Stimulated activated naive B cell treated with anti-CD40 and anti-IgM and Interleukin-4, amounts not matched to agents 10 μg/mL and 1 μg/mL and 100 μg/mL, for 72 hours (primary cell): Measurements from ENCODE around the gene MYOF.
A peak's percentile ranks its signal among the peaks of the same experiment; 100 is the strongest.
"Not testable (repeated sequence)": the region's sequence is repeated elsewhere in the genome, so short reads cannot be mapped to it uniquely, and the experiment has no call there.

ENCODE experiments used
- ATAC-seq, 2 donors: fragments of 150-1000 bp; cut with Tn5 transposase; replicated peaks; 2 replicates each; pipeline ENCODE4 v1.10.0; 2021; ENCODE audit warnings: moderate library complexity in 1 of 2
- DNase-seq: peaks from one replicate; pipeline ENCODE4 v3.0.0; 2021
- H3K27ac Mint-ChIP-seq: one replicate; pipeline ENCODE4 v1.8.0; 2022; ENCODE audit warnings: mild to moderate bottlenecking, mixed read lengths
- H3K27me3 Mint-ChIP-seq, 2 donors: one replicate each; pipeline ENCODE4 v1.8.0; 2022; ENCODE audit warnings: mixed read lengths in 2 of 2
- H3K36me3 Mint-ChIP-seq, 2 donors: one replicate each; pipeline ENCODE4 v1.8.0; 2022; ENCODE audit warnings: mixed read lengths in 2 of 2, mild to moderate bottlenecking in 1 of 2
- H3K4me1 Mint-ChIP-seq, 2 donors: one replicate each; pipeline ENCODE4 v1.8.0; 2022; ENCODE audit warnings: mixed read lengths in 2 of 2, mild to moderate bottlenecking in 1 of 2
- H3K4me3 Mint-ChIP-seq, 2 donors: one replicate each; pipeline ENCODE4 v1.8.0; 2022; ENCODE audit warnings: mild to moderate bottlenecking in 2 of 2, mixed read lengths in 2 of 2, moderate library complexity in 1 of 2
- H3K9me3 Mint-ChIP-seq, 2 donors: one replicate each; pipeline ENCODE4 v1.8.0; 2022; ENCODE audit warnings: mixed read lengths in 2 of 2, mild to moderate bottlenecking in 1 of 2

Gene MYOF

DNA sequence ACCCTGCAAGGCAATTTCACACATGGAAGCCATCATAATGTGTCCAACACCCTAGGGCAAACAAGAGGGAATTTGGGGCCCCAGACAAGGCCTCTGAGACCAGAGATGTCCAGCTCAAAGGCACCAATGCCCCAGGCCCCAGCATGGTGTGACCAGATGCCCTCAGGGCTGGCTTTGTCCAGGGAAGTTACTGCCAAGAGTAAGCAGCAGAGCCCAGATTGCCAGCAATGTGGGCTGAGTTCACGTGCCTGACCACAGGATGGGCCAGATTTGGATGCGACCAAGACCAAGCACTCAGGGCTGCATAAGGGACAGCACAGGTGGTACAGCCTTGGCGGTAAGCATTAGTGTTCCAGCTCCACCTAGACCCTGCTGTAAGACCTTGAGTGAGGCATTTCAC lies 12.7 kb downstream of the MYOF start:
- no peak for DNase-seq
- H3K27me3 Mint-ChIP-seq: no peaks in the 10 kb centered on the region
- no peak overlapping the region for H3K4me3 Mint-ChIP-seq
- no peaks in the 10 kb centered on the region for H3K9me3 Mint-ChIP-seq
- no peaks in the 10 kb centered on the region for H3K36me3 Mint-ChIP-seq
- H3K4me1 Mint-ChIP-seq: no peaks in the 10 kb centered on the region
- no peak overlapping the region for H3K27ac Mint-ChIP-seq
- ATAC-seq: no peak

DNA sequence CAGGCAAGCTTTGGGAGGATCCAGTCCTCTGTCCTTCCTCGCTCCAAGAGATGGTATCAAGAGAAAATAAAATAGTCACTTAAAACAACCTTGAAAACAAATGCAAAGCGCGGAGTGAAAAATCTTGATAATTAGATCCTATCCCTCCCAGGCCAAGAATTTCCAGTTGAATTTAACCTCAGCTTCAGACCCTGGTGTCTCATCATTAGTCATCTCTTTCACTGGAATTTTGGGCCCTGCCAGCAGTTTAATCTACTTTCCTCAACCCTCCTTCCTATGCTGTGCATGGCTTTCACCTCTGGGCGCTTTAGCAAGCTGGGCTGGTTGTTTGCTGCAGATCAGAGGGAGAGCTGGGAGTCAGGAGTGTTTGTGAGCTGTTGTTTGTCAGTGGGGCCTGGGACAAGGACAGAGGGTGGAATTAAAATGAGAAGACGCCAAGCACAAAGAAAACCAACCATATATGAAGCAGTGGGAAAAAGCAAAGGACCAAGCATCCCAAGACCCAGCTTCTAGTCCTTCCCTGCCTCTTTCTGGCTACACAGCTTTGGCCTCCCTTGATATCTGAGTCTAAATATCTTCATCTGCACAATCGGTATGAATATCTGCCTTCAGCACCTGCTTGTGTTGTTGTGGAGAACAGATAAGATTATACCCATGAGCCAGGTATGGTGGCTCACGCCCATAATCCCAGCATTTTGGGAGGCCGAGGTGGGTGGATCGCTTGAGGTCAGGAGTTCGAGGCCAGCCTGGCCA lies 13.5 kb downstream of the MYOF start:
- no peak for ATAC-seq

DNA sequence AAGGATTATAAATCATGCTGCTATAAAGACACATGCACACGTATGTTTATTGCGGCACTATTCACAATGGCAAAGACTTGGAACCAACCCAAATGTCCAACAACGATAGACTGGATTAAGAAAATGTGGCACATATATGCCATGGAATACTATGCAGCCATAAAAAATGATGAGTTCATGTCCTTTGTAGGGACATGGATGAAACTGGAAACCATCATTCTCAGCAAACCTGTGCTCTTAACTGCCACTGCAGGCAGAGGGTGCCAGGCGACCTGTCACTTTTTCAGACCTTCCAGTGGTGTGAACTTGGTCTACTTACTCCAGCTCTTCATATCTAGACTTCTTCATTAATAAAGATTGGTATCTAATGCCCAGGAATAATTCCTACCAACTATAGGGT lies 14.5 kb downstream of the MYOF start:
- ATAC-seq, H3K9me3 Mint-ChIP-seq, H3K27me3 Mint-ChIP-seq, H3K36me3 Mint-ChIP-seq, H3K4me3 Mint-ChIP-seq, H3K27ac Mint-ChIP-seq, DNase-seq, H3K4me1 Mint-ChIP-seq: not testable (repeated sequence)

More for the DNA sequence above, 13.5 kb downstream of the MYOF start:
- Mint-ChIP-seq H3K9me3 (no peaks in the 10 kb centered on the region), H3K4me1 (no peaks in the 10 kb centered on the region), H3K27ac (peak overlapping the region; percentile 68), H3K4me3 (no peak overlapping the region), H3K36me3 (no peaks in the 10 kb centered on the region), H3K27me3 (no peaks in the 10 kb centered on the region)
- no peak for DNase-seq

DNA sequence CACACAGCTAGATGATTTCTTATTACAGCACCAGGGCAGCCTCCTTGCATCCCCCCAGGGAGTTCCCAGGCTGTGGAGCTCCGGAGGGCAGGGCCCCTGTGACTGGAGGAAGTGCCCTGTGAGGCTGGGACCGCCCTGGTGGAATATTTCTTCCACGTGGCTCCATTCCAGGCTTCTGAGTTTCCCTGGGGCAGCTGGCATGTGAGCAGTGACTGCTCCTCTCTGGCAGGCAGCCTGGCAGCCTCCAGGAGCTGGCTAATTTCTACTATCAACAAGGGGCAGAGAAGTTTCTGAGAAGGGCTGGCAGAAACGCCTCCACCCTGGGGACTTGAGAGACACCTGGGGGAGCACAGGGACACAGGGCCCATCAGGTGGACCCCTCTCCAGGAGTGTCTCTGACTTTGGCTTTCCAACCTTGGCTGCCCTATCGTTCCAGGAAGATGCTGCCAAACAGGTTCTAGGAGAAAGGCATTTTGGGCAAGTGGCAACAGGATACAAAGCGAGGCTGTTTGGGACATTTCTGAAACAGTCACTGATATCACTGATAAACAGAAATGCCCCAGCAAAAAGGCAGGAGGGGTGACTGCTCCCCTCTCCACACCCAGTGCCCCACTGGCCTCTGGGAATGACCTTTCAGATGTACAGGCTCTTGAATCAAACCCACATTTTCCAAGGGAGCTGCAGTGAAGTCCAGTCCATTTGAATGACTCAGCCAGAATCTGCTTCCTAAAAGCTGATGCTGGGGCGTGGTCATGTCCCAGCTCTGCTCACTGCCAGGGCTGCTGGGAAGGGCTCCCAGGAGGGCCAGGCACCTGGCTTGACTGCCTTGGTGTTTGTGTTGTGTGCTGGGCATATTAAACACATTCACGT lies 16.1 kb downstream of the MYOF start:
- Mint-ChIP-seq H3K4me1 (peaks cover 9 to 22% of the 10 kb centered on the region in 2 donors), H3K9me3 (peaks cover 0 to 1% of the 10 kb centered on the region in 2 donors), H3K4me3 (no peak overlapping the region), H3K27me3 (no peaks in the 10 kb centered on the region), H3K27ac (no peak overlapping the region), H3K36me3 (no peaks in the 10 kb centered on the region)
- no peak for ATAC-seq
- DNase-seq: no peak

DNA sequence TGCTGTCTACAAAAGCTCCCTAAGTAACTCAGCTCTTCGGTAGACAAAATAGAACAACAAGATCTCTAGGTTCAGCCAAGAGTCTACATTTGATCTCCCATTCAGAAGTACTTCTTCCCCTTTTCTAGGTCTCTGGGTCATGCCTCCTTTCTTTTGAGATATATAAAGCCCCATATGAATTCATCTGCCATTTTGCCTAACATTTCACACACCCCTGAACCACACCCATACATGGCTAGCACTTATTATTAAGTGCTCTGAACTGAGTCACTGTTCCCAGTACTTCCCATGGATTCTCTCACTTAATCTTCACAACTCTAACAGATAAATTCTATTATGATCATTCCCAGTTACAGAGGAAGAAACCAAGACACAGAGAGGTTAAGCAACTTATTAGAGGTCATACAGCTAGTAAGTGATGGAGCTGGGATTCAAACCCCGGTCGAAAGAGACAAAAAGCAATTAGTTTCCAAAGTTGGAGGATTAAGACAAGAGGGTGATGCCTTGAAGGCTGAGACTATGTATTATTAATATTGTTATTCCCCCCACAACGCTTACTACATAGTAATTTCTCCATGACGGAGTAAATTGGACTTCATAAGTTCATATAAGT lies 17.3 kb downstream of the MYOF start:
- Mint-ChIP-seq H3K27ac (no peak overlapping the region), H3K4me1 (peaks cover 9 to 23% of the 10 kb centered on the region in 2 donors), H3K4me3 (no peak overlapping the region), H3K36me3 (no peaks in the 10 kb centered on the region), H3K9me3 (peaks cover 0 to 1% of the 10 kb centered on the region in 2 donors), H3K27me3 (peaks cover 3% of the 10 kb centered on the region in 2 donors)
- DNase-seq (no peak), ATAC-seq (no peak)

DNA sequence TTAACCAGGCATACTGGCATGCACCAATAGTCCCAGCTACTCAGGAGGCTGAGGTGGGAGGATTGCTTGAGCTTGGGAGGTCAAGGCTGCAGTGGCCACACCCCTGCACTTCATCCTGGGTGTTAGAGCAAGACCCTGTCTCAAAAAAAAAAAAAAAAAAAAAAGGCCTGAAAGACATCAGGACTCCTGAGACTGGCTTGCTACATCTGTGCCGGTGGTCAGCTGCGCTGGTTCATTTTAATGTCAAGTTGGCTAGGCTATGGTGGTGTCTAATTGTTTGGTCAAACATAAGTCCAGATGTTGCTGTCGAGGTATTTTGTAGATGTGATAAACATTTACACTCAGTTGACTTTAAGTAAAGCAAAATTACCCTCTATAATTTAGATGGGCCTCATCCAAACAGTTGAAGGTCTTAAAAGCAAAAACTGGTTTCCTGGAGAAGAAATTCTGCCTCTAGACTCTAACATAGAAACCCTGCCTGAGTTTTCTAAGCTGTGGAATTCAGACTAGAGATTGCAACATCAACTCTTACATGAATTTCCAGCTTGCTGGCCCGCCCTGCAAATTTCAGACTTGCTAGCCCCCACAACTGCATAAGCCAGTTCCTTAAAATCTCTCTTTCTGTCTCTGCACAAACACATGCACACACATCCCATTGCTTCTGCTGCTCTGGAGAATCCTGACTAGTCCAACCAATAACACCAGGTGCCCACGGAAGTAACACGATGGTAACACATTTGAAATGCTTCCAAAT lies 18.2 kb downstream of the MYOF start:
- no peak for ATAC-seq
- Mint-ChIP-seq H3K36me3 (peaks cover 0 to 1% of the 10 kb centered on the region in 2 donors), H3K4me3 (no peak overlapping the region), H3K27ac (no peak overlapping the region), H3K9me3 (peaks cover 0 to 1% of the 10 kb centered on the region in 2 donors), H3K27me3 (peaks cover 5 to 6% of the 10 kb centered on the region in 2 donors), H3K4me1 (peaks cover 11 to 23% of the 10 kb centered on the region in 2 donors)
- no peak for DNase-seq

DNA sequence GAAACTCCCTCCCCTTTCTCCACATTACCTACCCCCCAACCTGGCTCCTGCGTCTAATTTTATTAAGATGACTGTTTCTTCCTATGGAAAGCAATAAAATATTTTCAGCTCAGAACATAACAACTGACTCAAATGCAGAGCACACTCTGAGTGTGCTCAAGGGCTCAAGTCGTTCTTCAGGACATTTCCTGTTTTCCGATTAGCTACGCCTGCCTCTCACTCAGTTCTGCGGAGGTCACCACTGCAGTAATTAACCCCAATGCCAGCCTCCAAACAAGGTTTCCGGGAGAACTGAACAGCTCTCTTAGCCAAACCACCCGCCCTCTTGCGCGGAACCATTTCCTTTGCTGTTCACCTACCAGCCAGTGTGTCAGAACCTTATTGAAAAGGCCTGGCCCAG lies 19.3 kb downstream of the MYOF start:
- peaks cover 14 to 23% of the 10 kb centered on the region in 2 donors for H3K4me1 Mint-ChIP-seq
- H3K9me3 Mint-ChIP-seq: peaks cover 0 to 1% of the 10 kb centered on the region in 2 donors
- no peak overlapping the region for H3K27ac Mint-ChIP-seq
- ATAC-seq: peak; percentile 85
- H3K36me3 Mint-ChIP-seq: peaks cover 0 to 1% of the 10 kb centered on the region in 2 donors
- DNase-seq: peak; percentile 11
- H3K27me3 Mint-ChIP-seq: peaks cover 5 to 9% of the 10 kb centered on the region in 2 donors
- H3K4me3 Mint-ChIP-seq: no peak overlapping the region

DNA sequence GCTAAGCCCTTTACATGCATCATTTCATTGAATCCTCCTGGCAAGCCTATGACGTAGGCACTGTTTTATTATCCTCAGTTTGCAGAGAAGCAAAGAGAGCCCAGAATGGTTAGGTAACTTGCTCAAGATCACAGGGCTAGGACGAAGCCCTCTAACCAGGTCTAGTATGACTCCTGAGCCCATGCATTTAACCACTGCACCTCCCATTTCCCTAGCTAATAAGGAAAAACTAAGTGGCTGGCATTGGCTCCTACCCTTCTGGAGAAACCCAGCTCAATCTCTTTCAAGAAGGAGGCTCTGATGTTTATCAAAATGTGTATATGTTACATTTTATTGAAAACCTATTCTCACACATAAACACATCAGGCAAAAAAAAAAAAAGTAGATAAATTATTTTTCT lies 19.8 kb downstream of the MYOF start:
- no peak overlapping the region for H3K27ac Mint-ChIP-seq
- peaks cover 5 to 9% of the 10 kb centered on the region in 2 donors for H3K27me3 Mint-ChIP-seq
- peaks cover 0 to 1% of the 10 kb centered on the region in 2 donors for H3K9me3 Mint-ChIP-seq
- H3K4me3 Mint-ChIP-seq: no peak overlapping the region
- ATAC-seq: no peak
- DNase-seq: no peak
- peaks cover 0 to 1% of the 10 kb centered on the region in 2 donors for H3K36me3 Mint-ChIP-seq
- H3K4me1 Mint-ChIP-seq: peaks cover 14 to 23% of the 10 kb centered on the region in 2 donors

DNA sequence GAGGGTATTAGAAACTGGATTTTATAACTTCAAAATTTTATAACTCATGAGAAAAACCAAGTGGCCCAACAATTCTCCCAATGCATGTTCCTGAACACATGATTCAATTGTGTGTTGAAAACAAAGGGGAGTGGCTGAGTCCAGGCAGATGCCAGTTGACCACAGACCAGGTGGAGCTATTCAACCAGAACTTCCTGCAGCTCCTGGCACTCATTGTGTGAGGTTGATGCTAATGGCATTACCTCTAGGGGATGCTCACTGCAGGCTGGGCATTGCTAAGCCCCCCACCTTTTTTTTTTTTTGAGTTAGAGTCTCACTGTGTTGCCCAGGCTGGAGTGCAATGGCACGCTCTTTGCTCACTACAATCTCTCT lies 20.3 kb downstream of the MYOF start:
- Mint-ChIP-seq H3K4me3 (no peak overlapping the region), H3K9me3 (peaks cover 0 to 1% of the 10 kb centered on the region in 2 donors), H3K27ac (no peak overlapping the region), H3K36me3 (peaks cover 0 to 1% of the 10 kb centered on the region in 2 donors), H3K4me1 (peaks cover 14 to 23% of the 10 kb centered on the region in 2 donors), H3K27me3 (peaks cover 5 to 9% of the 10 kb centered on the region in 2 donors)
- peak; percentile 58 to 65 for ATAC-seq
- DNase-seq: no peak

DNA sequence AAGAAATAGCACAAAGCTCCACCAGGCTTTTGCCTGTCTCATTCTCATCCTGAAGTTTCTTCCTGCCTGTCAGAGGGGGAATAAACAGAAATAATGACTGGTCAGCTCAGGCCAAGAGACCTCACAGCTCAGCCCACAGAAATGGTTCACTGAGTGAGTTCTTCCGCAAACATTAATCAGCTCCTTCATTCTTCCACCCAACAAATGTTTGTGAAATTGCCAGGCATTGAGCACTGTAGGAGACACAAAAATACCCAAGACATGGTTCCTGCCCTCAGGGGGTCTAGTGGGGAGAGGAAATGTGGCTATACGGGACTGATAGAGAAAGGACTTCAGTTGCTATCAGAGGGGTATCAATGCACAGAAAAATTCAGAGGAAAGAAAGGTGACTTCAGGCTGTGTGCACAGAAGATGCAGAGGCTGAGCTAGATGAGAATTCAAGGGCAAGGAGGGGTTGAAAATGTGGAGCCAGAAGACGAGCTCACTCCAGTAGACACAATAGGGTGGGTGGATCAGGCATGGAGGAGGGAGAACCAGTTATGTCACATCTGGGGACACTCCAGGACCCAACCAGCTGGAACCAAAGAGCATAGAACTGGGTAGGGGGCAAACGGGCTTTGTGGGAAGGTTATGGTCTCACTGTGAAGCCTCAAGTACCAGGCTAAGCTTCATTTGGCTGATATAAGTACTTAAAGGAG lies 20.9 kb downstream of the MYOF start:
- ATAC-seq: no peak
- Mint-ChIP-seq H3K4me1 (peaks cover 14 to 23% of the 10 kb centered on the region in 2 donors), H3K27ac (peak overlapping the region; percentile 1), H3K4me3 (no peak overlapping the region), H3K9me3 (peaks cover 0 to 1% of the 10 kb centered on the region in 2 donors), H3K36me3 (peaks cover 0 to 1% of the 10 kb centered on the region in 2 donors), H3K27me3 (peaks cover 5 to 9% of the 10 kb centered on the region in 2 donors)
- DNase-seq: no peak

DNA sequence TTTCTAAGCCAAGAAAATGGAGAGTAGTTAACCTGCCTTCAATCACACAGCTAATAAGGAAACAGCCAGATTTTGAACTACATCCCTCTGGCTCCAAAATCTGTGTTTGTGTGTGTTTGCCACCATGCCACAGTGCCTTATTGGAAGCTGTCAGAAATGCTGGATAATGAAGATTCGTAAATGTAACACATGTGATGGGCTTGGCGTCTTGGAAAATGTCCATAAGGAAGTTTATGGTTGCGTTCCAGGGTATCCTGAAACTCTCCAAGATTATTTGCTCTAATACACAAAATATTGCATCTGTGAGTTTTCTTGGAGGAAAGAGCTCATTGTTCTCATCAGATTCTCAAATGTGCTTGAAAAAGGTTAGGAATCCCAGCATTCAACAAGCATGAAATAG lies 22.7 kb downstream of the MYOF start:
- peaks cover 14 to 23% of the 10 kb centered on the region in 2 donors for H3K4me1 Mint-ChIP-seq
- no peak overlapping the region for H3K27ac Mint-ChIP-seq
- DNase-seq: no peak
- no peak for ATAC-seq
- no peak overlapping the region for H3K4me3 Mint-ChIP-seq
- H3K9me3 Mint-ChIP-seq: peaks cover 0 to 1% of the 10 kb centered on the region in 2 donors
- H3K27me3 Mint-ChIP-seq: peaks cover 5 to 9% of the 10 kb centered on the region in 2 donors
- peaks cover 0 to 1% of the 10 kb centered on the region in 2 donors for H3K36me3 Mint-ChIP-seq

DNA sequence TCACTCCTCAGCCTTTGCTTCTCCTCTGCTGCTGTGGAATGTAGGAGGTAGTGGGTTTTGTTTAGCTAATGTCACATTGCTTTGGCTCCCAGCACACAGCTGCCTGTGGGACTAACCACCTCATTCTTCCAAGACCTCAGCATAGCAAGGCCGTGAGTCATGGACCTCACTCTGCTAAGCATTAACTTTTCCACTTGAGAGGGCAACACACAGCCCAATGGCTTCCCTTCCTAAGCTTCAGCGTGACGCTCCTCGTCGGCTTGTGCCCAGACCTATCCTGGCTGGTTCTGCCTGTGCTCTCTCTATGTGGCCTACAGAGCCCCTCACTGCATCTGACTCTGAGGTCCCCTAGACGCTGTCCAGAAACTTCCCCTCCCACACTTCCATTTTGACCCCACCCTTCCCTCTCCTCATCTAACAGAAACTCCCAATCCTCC lies 23.3 kb downstream of the MYOF start:
- H3K9me3 Mint-ChIP-seq: peaks cover 0 to 1% of the 10 kb centered on the region in 2 donors
- ATAC-seq (no peak), DNase-seq (no peak)
- peaks cover 14 to 23% of the 10 kb centered on the region in 2 donors for H3K4me1 Mint-ChIP-seq
- H3K4me3 Mint-ChIP-seq: no peak overlapping the region
- peaks cover 0 to 1% of the 10 kb centered on the region in 2 donors for H3K36me3 Mint-ChIP-seq
- no peak overlapping the region for H3K27ac Mint-ChIP-seq
- peaks cover 5 to 9% of the 10 kb centered on the region in 2 donors for H3K27me3 Mint-ChIP-seq

DNA sequence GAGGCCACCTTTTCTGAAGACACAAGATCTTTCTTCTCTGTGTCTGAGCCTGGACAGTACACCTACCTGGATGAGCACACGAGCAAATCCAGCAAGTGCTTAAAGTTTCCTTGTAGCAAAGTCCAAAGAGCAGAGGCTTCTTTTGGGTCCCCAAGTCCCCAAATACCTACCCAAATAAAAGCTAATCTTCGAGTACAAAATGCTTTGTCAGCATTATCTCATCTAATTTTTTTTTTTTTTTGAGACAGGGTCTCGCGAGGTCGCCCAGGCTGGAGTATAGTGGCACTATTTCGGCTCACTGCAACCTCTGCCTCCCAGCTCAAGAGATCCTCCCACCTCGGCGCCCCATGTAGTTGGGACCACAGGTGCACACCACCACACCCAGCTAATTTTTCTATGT lies 24.6 kb downstream of the MYOF start:
- no peak overlapping the region for H3K27ac Mint-ChIP-seq
- DNase-seq (no peak), ATAC-seq (no peak)
- peaks cover 0 to 1% of the 10 kb centered on the region in 2 donors for H3K36me3 Mint-ChIP-seq
- no peaks in the 10 kb centered on the region for H3K9me3 Mint-ChIP-seq
- peaks cover 9 to 16% of the 10 kb centered on the region in 2 donors for H3K4me1 Mint-ChIP-seq
- H3K27me3 Mint-ChIP-seq: peaks cover 5 to 9% of the 10 kb centered on the region in 2 donors
- H3K4me3 Mint-ChIP-seq: no peak overlapping the region
